Endothelial cell of umbilical vein (primary cell): Measurements from ENCODE around the gene PCNT. TPM values are rescaled to one million over a fixed set of nuclear protein-coding genes. Genes with fewer than 3 reads are reported as not detected.

Source experiments
- BruUV-seq: library from RNA; stranded (reverse); fragments of 400-500 nt; replicated peaks from 2 replicates; lab custom pipeline; 2021; lab: Mats Ljungman, UMichigan
- CTCF ChIA-PET: fragments of 300-600, 350-600 bp; sonication (Branson Sonifier 250); formaldehyde crosslinking; loops from one replicate; lab custom pipeline; 2021; ENCODE audit warnings: antibody characterized with exemption, inconsistent platforms; lab: Charles Lee
- POLR2A ChIA-PET: fragments of 300-600, 350-600 bp; sonication (Branson Sonifier 250); formaldehyde crosslinking; loops from one replicate; lab custom pipeline; 2021; ENCODE audit warnings: antibody characterized with exemption, inconsistent platforms; lab: Charles Lee
- DNase-seq: peaks from one replicate; pipeline ENCODE4 v3.0.0-alpha.2; 2011; ENCODE audit warnings: low read depth, low spot score
- FAIRE-seq: peaks from 2 replicates; lab custom pipeline; 2011; peaks lifted over from hg19 to GRCh38; lab: Jason Lieb, UNC
- H2AFZ ChIP-seq: 2 replicates; pipeline ENCODE4 v1.6.0; 2012; ENCODE audit warnings: low read depth, low read length, control low read depth, inconsistent platforms
- H3K27ac ChIP-seq: 2 replicates; pipeline ENCODE4 v1.5.1; 2011; ENCODE audit warnings: low read depth, mild to moderate bottlenecking, control low read depth, low read length, moderate library complexity; ENCODE audit not compliant: insufficient read depth
- H3K27me3 ChIP-seq, 2 experiments: 2 replicates each; pipeline versions ENCODE4 v1.6.0 to v1.6.1; 2011; ENCODE audit warnings: low read length in 2 of 2, mixed read lengths in 1 of 2; ENCODE audit not compliant: control insufficient read depth in 2 of 2, insufficient read depth in 2 of 2
- H3K36me3 ChIP-seq, 2 experiments: 2 replicates in 1 of 2; 3 replicates in 1 of 2; pipeline ENCODE4 v1.5.1; 2011; ENCODE audit warnings: low read length in 2 of 2, mild to moderate bottlenecking in 1 of 2, moderate library complexity in 1 of 2; ENCODE audit not compliant: control insufficient read depth in 2 of 2, insufficient read depth in 2 of 2; ENCODE audit errors: extremely low read depth in 1 of 2
- H3K4me1 ChIP-seq: 3 replicates; pipeline ENCODE4 v1.5.1; 2011; ENCODE audit warnings: mild to moderate bottlenecking, low read length; ENCODE audit not compliant: control insufficient read depth, insufficient read depth; ENCODE audit errors: extremely low read depth
- H3K4me2 ChIP-seq: 2 replicates; pipeline ENCODE4 v1.6.1; 2011; ENCODE audit warnings: low read length, control low read depth, mixed read lengths; ENCODE audit not compliant: insufficient read depth
- H3K4me3 ChIP-seq, 3 experiments: fragments of 200-600 bp in 1 of 3; sonication (generic), shearing (Covaris generic) in 1 of 3; replicated peaks in 1 of 3; 2 replicates each; pipeline ENCODE4 v1.5.1; 2011 to 2016; ENCODE audit warnings: control low read depth in 3 of 3, low read length in 3 of 3, mild to moderate bottlenecking in 2 of 3, inconsistent platforms in 1 of 3, low read depth in 1 of 3, moderate library complexity in 1 of 3; ENCODE audit not compliant: insufficient read depth in 1 of 3
- H3K79me2 ChIP-seq: 2 replicates; pipeline ENCODE4 v1.6.0; 2012; ENCODE audit warnings: low read length, inconsistent platforms; ENCODE audit not compliant: control insufficient read depth, insufficient read depth
- H3K9ac ChIP-seq: replicated peaks from 2 replicates; pipeline ENCODE3; 2011; ENCODE audit warnings: low read length, control low read depth; ENCODE audit not compliant: insufficient read depth; ENCODE audit errors: extremely low read depth
- H3K9me1 ChIP-seq: replicated peaks from 3 replicates; pipeline ENCODE4 v1.6.0; 2011; ENCODE audit warnings: mild to moderate bottlenecking, low read length; ENCODE audit not compliant: control insufficient read depth, insufficient read depth; ENCODE audit errors: extremely low read depth
- H3K9me3 ChIP-seq: replicated peaks from 2 replicates; pipeline ENCODE4 v1.5.1; 2012; ENCODE audit warnings: low read length, inconsistent platforms; ENCODE audit not compliant: control insufficient read depth, insufficient read depth
- H4K20me1 ChIP-seq: replicated peaks from 2 replicates; pipeline ENCODE3; 2011; ENCODE audit warnings: mild to moderate bottlenecking, low read length; ENCODE audit not compliant: control insufficient read depth, insufficient read depth; ENCODE audit errors: extremely low read depth
- GATA2 ChIP-seq: IDR thresholded peaks from 2 replicates; pipeline ENCODE4 v1.7.0; 2011; ENCODE audit warnings: low read depth, mild to moderate bottlenecking, moderate library complexity, mixed read lengths, low read length; ENCODE audit not compliant: insufficient read length, insufficient read depth
- MAX ChIP-seq: IDR thresholded peaks from 2 replicates; pipeline ENCODE4 v1.6.1; 2011; ENCODE audit not compliant: insufficient read depth, insufficient read length
- MYC ChIP-seq: IDR thresholded peaks from one replicate; pipeline ENCODE4 v1.6.1; 2011; ENCODE audit warnings: mild to moderate bottlenecking, low read depth, low read length
- POLR2AphosphoS5 ChIP-seq: IDR thresholded peaks from 2 replicates; pipeline ENCODE4 v1.6.1; 2012; ENCODE audit warnings: low read depth, mild to moderate bottlenecking, control low read depth, low read length, moderate library complexity; ENCODE audit not compliant: insufficient read depth
- dilution Hi-C: fragments of 300-500 bp; cut with MboI; formaldehyde crosslinking; loops from one replicate; pipeline ENCODE4 v1.15.0; 2019; ENCODE audit warnings: low sequenced_read_pairs; ENCODE audit not compliant: extremely low pct_ligation_motif_present
- intact Hi-C: fragments of 100-400 bp; cut with micrococcal nuclease; formaldehyde crosslinking; loops from one replicate; pipeline ENCODE4 v1.10.0; 2022
- polyA plus RNA-seq, 4 experiments: library from polyadenylated mRNA; depleted of rRNA in 3 of 4; stranded (reverse) in 3 of 4; unstranded in 1 of 4; fragments of >200 nt; gene quantifications; 2 replicates each; pipeline versions ENCODE4 v1.2.1 to v1.2.3, GENCODE V29; 2011 to 2012; ENCODE audit warnings: missing spikeins in 1 of 4
- total RNA-seq: library from RNA; stranded (reverse); gene quantifications from 2 replicates; pipeline ENCODE4 v1.2.3, GENCODE V29; 2021
- TF ChIP-seq, protein P1 (sequence below), 2 donors: IDR thresholded peaks; 1 replicate in 1 of 2; 2 replicates in 1 of 2; pipeline ENCODE4 v1.5.1; 2011; ENCODE audit warnings: low read length in 2 of 2, mild to moderate bottlenecking in 2 of 2, moderate library complexity in 2 of 2, control low read depth in 1 of 2, inconsistent platforms in 1 of 2, low read depth in 1 of 2; ENCODE audit not compliant: insufficient read depth in 1 of 2; ENCODE audit errors: extremely low read depth in 1 of 2

The PCNT gene
- total and polyA plus RNA-seq, 2 donors (not counting 3 experiments of a cell fraction or from before 2014, with no cell fraction given) = 9.6 to 49.5 TPM

GRCh38 chr21:46379105-46379504 is 55.1 kb downstream of the PCNT start:
- Histone ChIP-seq H3K4me3 (no peak overlapping the region), H4K20me1 (no peaks in the 10 kb centered on the region), H3K36me3 (no peaks in the 10 kb centered on the region), H3K27ac (no peak overlapping the region), H3K9me3 (no peaks in the 10 kb centered on the region), H3K79me2 (peaks cover 35% of the 10 kb centered on the region), H3K27me3 (no peaks in the 10 kb centered on the region), H3K9me1 (no peaks in the 10 kb centered on the region), H2AFZ (no peak overlapping the region), H3K9ac (no peak overlapping the region), H3K4me1 (no peaks in the 10 kb centered on the region), H3K4me2 (no peak overlapping the region)
- no peak for TF ChIP-seq MYC
- BruUV-seq = no TSS peak
- DNase-seq = no peak
- CTCF ChIA-PET = interaction anchor here (1.3 kb wide), 1 partner anchor 9 kb away, joined by 3 read pairs; no protein-coding TSS in a partner anchor
- intact Hi-C loops = no loop called here
- POLR2A ChIA-PET = no interaction called here
- dilution Hi-C loops = no loop called here
- FAIRE-seq = no peak

DNA sequence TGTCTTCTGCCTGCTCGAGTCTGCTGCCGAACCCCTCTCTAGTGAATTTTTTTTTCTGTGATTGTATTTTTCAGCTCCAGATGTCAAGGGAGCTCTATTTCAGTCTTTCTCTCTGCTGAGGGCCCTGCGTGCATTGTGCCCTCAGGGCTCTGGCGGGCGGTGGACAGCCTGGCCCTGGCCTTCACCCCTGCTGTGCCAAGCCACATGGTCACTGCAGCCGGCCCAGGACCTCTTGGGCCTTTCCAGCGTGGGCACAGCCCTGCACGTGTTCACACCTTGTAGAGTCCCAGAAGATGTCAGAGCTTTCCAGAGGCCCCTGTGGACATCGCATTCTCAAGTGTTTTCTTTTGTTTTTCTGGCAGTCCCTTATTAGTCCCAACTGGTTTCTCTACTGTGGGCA is 55.7 kb downstream of the PCNT start:
- Histone ChIP-seq H3K79me2 (peaks cover 40% of the 10 kb centered on the region), H3K4me3 (no peak overlapping the region), H3K4me2 (no peak overlapping the region), H3K27me3 (no peaks in the 10 kb centered on the region), H3K9me1 (no peaks in the 10 kb centered on the region), H2AFZ (no peak overlapping the region), H3K9ac (no peak overlapping the region), H3K36me3 (peaks cover 0 to under 1% of the 10 kb centered on the region in 2 experiments), H4K20me1 (no peaks in the 10 kb centered on the region), H3K4me1 (no peaks in the 10 kb centered on the region), H3K9me3 (no peaks in the 10 kb centered on the region), H3K27ac (no peak overlapping the region)
- TF ChIP-seq, protein P1, sequence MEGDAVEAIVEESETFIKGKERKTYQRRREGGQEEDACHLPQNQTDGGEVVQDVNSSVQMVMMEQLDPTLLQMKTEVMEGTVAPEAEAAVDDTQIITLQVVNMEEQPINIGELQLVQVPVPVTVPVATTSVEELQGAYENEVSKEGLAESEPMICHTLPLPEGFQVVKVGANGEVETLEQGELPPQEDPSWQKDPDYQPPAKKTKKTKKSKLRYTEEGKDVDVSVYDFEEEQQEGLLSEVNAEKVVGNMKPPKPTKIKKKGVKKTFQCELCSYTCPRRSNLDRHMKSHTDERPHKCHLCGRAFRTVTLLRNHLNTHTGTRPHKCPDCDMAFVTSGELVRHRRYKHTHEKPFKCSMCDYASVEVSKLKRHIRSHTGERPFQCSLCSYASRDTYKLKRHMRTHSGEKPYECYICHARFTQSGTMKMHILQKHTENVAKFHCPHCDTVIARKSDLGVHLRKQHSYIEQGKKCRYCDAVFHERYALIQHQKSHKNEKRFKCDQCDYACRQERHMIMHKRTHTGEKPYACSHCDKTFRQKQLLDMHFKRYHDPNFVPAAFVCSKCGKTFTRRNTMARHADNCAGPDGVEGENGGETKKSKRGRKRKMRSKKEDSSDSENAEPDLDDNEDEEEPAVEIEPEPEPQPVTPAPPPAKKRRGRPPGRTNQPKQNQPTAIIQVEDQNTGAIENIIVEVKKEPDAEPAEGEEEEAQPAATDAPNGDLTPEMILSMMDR (IDR thresholded peaks at IDR 0.05; ENCODE audit: extremely low read depth in 1 of 2, insufficient read depth in 1 of 2, low read depth in 1 of 2, low read length in 2 of 2) = no peak
- TF ChIP-seq POLR2AphosphoS5 (no peak), MAX (no peak), GATA2 (no peak)
- intact Hi-C loops (no loop called here), dilution Hi-C loops (no loop called here)
- CTCF ChIA-PET = interaction anchor here (1.3 kb wide), 1 partner anchor 9 kb away, joined by 3 read pairs; no protein-coding TSS in a partner anchor
- POLR2A ChIA-PET = no interaction called here
- BruUV-seq = no TSS peak
- FAIRE-seq = no peak
- no peak for DNase-seq
